Stimulated activated CD4-positive, alpha-beta T cell treated with anti-CD3 and anti-CD28 coated beads, Interleukin-4, amount 100 ng/mL, for 1 hour (primary cell): ENCODE data around the gene TMEM52B.
"Not testable (repeated sequence)": the region's sequence is repeated elsewhere in the genome, so short reads cannot be mapped to it uniquely, and the experiment has no call there.

Experiments used
- DNase-seq: peaks from one replicate; pipeline ENCODE4 v3.0.0-alpha.2; 2020

TMEM52B gene

GRCh38 chr12:10171973-10172728 lies 6.7 kb upstream of the TMEM52B start, which contains the start of gene OLR1:
OLR1 (minus strand) TSS chr12:10172132; CDS start chr12:10172077, 55 bp downstream.
- no peak for DNase-seq

- no peak for DNase-seq
Measured at GRCh38 chr12:10174986-10175614, 3.7 kb upstream of the TMEM52B start.

GRCh38 chr12:10175846-10176636 lies 2.8 kb upstream of the TMEM52B start:
- no peak for DNase-seq

GRCh38 chr12:10179776-10180181 lies 947 bp downstream of the TMEM52B start:
- DNase-seq = no peak

GRCh38 chr12:10182354-10183049 lies 3.7 kb downstream of the TMEM52B start:
- no peak for DNase-seq

- no peak for DNase-seq
Measured at GRCh38 chr12:10184261-10184843, 5.5 kb downstream of the TMEM52B start.

- no peak for DNase-seq
Measured at GRCh38 chr12:10186299-10186698, 7.5 kb downstream of the TMEM52B start.

- DNase-seq = not testable (repeated sequence)
Measured at GRCh38 chr12:10186958-10187357, 8.1 kb downstream of the TMEM52B start.

- no peak for DNase-seq
Measured at GRCh38 chr12:10189653-10190052, 10.8 kb downstream of the TMEM52B start.

- DNase-seq = peak; percentile 43
Measured at GRCh38 chr12:10190558-10191388, 11.9 kb downstream of the TMEM52B start.

- no peak for DNase-seq
Measured at GRCh38 chr12:10191865-10192264, 13.0 kb downstream of the TMEM52B start.

- DNase-seq = no peak
Measured at GRCh38 chr12:10194160-10194670, 15.4 kb downstream of the TMEM52B start.

GRCh38 chr12:10196210-10196609 lies 17.4 kb downstream of the TMEM52B start:
- DNase-seq = no peak

GRCh38 chr12:10197879-10198278 lies 19.0 kb downstream of the TMEM52B start:
- no peak for DNase-seq

- not testable (repeated sequence) for DNase-seq
Measured at GRCh38 chr12:10204495-10204894, 25.7 kb downstream of the TMEM52B start.

GRCh38 chr12:10205220-10205807 lies 26.5 kb downstream of the TMEM52B start:
- no peak for DNase-seq

- no peak for DNase-seq
Measured at GRCh38 chr12:10207136-10207535, 28.3 kb downstream of the TMEM52B start.

- DNase-seq = no peak
Measured at GRCh38 chr12:10210225-10210624, 31.4 kb downstream of the TMEM52B start.

- no peak for DNase-seq
Measured at GRCh38 chr12:10211101-10211939, 32.5 kb downstream of the TMEM52B start.
